ENCODE results near the gene CCDC197.

CCDC197 gene

GRCh38 chr14:93976477-93977057 lies 20.5 kb upstream of the CCDC197 start, which contains the start of gene ASB2:
Gene ASB2 (minus strand): TSS chr14:93976570. CDS start chr14:93964539, 12,031 bp downstream.
- no peak for DNase-seq (ENCODE audit: low spot score)
- H3K9me3 ChIP-seq (ENCODE audit: severe bottlenecking) = no peaks in the 10 kb centered on the region
- no peak for ATAC-seq (ENCODE audit: low read depth)
- H3K36me3 ChIP-seq (ENCODE audit: low read depth) = no peaks in the 10 kb centered on the region
- no peaks in the 10 kb centered on the region for H3K27me3 ChIP-seq (ENCODE audit: insufficient read depth, poor library complexity, severe bottlenecking)
- no peak within 1 kb of the TSS for H3K4me3 ChIP-seq (ENCODE audit: severe bottlenecking)
- no peak within 1 kb of the TSS for H3K27ac ChIP-seq (ENCODE audit: poor library complexity, severe bottlenecking)
- H3K4me1 ChIP-seq (ENCODE audit: insufficient read depth, poor library complexity, severe bottlenecking) = no peaks in the 10 kb centered on the region
- no peak for TF ChIP-seq CTCF (IDR thresholded peaks at IDR 0.05; ENCODE audit: poor library complexity, severe bottlenecking)

DNA sequence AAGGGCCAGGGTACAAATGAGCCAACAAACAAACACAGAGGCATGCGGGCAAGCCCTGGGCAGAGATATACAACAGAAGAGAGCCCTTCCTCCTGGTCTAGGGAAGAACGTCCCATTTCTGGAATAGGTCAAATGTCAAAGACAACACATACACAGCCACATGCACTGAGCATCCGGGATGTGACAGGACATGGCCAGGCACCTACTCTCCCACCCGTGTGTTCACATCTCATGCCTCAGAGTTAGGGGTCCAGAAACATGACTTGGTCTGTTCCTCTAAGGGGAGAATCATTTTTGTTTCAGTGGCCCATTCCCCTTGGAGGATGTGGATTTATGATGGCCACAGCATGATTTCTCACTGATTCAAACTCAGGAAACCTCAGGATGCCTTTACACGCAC lies 19.9 kb upstream of the CCDC197 start:
- H3K36me3 ChIP-seq (ENCODE audit: low read depth) = no peaks in the 10 kb centered on the region
- DNase-seq (ENCODE audit: low spot score) = no peak
- no peaks in the 10 kb centered on the region for H3K9me3 ChIP-seq (ENCODE audit: severe bottlenecking)
- H3K27me3 ChIP-seq (ENCODE audit: insufficient read depth, poor library complexity, severe bottlenecking) = no peaks in the 10 kb centered on the region
- no peak overlapping the region for H3K4me3 ChIP-seq (ENCODE audit: severe bottlenecking)
- no peak for TF ChIP-seq CTCF (IDR thresholded peaks at IDR 0.05; ENCODE audit: poor library complexity, severe bottlenecking)
- H3K4me1 ChIP-seq (ENCODE audit: insufficient read depth, poor library complexity, severe bottlenecking) = no peaks in the 10 kb centered on the region
- H3K27ac ChIP-seq (ENCODE audit: poor library complexity, severe bottlenecking) = no peak overlapping the region
- no peak for ATAC-seq (ENCODE audit: low read depth)

- ATAC-seq (ENCODE audit: low read depth) (no peak), DNase-seq (ENCODE audit: low spot score) (no peak)
- Histone ChIP-seq H3K9me3 (ENCODE audit: severe bottlenecking) (no peaks in the 10 kb centered on the region), H3K4me1 (ENCODE audit: insufficient read depth, poor library complexity, severe bottlenecking) (no peaks in the 10 kb centered on the region), H3K27me3 (ENCODE audit: insufficient read depth, poor library complexity, severe bottlenecking) (no peaks in the 10 kb centered on the region), H3K27ac (ENCODE audit: poor library complexity, severe bottlenecking) (no peak overlapping the region), H3K36me3 (ENCODE audit: low read depth) (no peaks in the 10 kb centered on the region), H3K4me3 (ENCODE audit: severe bottlenecking) (no peak overlapping the region)
- TF ChIP-seq CTCF (IDR thresholded peaks at IDR 0.05; ENCODE audit: poor library complexity, severe bottlenecking) = no peak
Observed at GRCh38 chr14:93977790-93978581, 19.1 kb upstream of the CCDC197 start.

DNA sequence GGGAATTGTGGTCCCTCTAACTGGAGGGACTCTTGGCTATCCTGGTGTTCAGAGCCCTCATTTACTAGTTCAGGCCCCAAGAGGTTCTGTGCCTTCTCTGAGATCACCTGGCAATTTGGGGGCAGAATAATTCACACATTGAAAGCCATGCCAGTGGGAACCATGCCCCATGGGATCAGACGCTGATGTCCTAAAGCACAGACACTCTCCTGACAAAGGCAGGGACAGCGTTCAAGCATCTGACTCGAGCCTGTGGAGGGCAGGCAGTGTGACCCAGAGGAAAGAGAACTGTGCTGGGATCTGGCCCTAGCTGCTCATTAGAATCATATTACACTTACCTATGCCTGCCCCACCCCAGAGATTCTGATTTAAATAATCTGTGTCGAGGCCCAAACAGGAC lies 18.4 kb upstream of the CCDC197 start:
- no peak for ATAC-seq (ENCODE audit: low read depth)
- H3K27me3 ChIP-seq (ENCODE audit: insufficient read depth, poor library complexity, severe bottlenecking) = no peaks in the 10 kb centered on the region
- H3K9me3 ChIP-seq (ENCODE audit: severe bottlenecking) = no peaks in the 10 kb centered on the region
- H3K36me3 ChIP-seq (ENCODE audit: low read depth) = no peaks in the 10 kb centered on the region
- no peaks in the 10 kb centered on the region for H3K4me1 ChIP-seq (ENCODE audit: insufficient read depth, poor library complexity, severe bottlenecking)
- no peak for DNase-seq (ENCODE audit: low spot score)
- no peak overlapping the region for H3K27ac ChIP-seq (ENCODE audit: poor library complexity, severe bottlenecking)
- no peak overlapping the region for H3K4me3 ChIP-seq (ENCODE audit: severe bottlenecking)
- TF ChIP-seq CTCF (IDR thresholded peaks at IDR 0.05; ENCODE audit: poor library complexity, severe bottlenecking) = no peak
